NCI-H82 treated with DMSO at 0.1 percent for 48 hours (cell line): Measurements from ENCODE around the gene UBAP2.

Source experiments
- DNase-seq: peaks from one replicate; lab custom pipeline; 2025; ENCODE audit not compliant: unreplicated experiment; lab: John Stamatoyannopoulos, UW

Gene UBAP2, protein sequence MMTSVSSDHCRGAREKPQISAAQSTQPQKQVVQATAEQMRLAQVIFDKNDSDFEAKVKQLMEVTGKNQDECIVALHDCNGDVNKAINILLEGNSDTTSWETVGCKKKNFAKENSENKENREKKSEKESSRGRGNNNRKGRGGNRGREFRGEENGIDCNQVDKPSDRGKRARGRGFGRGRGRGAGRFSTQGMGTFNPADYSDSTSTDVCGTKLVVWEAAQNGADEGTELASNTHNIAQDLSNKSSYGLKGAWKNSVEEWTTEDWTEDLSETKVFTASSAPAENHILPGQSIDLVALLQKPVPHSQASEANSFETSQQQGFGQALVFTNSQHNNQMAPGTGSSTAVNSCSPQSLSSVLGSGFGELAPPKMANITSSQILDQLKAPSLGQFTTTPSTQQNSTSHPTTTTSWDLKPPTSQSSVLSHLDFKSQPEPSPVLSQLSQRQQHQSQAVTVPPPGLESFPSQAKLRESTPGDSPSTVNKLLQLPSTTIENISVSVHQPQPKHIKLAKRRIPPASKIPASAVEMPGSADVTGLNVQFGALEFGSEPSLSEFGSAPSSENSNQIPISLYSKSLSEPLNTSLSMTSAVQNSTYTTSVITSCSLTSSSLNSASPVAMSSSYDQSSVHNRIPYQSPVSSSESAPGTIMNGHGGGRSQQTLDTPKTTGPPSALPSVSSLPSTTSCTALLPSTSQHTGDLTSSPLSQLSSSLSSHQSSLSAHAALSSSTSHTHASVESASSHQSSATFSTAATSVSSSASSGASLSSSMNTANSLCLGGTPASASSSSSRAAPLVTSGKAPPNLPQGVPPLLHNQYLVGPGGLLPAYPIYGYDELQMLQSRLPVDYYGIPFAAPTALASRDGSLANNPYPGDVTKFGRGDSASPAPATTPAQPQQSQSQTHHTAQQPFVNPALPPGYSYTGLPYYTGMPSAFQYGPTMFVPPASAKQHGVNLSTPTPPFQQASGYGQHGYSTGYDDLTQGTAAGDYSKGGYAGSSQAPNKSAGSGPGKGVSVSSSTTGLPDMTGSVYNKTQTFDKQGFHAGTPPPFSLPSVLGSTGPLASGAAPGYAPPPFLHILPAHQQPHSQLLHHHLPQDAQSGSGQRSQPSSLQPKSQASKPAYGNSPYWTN

DNA sequence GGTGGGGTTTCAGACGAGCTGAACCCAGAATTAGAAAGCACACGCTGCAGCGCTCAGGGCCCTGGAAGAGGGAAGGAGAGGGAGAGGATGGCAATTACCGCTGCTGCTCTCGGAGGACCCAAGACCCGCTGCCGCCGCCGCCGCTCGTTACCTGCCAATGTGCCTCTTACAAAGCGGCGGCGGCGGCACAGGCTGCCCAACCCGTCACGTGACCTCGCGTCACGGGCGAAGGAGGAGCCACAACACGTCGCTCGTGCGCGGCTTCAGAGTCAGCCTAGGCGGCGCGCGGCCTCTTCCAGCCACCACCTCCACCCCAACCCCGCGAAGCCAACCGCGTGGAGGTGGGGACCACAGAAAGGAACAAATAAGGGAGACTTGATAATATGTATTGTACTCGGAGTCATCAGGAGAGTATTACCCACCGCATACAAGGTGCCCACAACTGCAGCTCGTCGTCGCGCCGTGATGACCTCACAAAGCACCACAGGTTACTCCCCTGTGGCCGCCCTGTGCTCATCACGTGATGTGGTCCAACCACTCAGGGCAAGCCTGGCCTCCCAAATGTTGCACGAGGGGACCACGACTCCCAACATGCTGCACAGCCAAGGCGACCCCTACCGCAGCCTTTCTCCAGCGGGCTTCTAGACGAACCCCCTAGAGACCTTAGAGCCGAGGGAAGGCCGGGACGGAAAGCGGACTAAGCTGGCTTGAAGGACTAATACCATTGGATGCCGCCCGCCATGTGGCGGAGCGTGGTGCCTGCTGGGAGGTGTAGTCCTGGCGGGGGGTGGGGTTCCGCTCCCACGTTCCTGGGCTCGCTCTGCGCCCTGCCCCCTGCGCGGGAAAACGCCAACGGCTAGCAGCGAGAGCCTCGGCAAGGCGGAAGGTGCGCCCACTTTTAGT is at the start of gene UBAP2:
TSS of gene UBAP2 (minus strand) at position 161 of the 903 bp plus-strand sequence. CDS start 31,739 bp downstream, outside the sequence.
- peak; percentile 87 for DNase-seq

DNA sequence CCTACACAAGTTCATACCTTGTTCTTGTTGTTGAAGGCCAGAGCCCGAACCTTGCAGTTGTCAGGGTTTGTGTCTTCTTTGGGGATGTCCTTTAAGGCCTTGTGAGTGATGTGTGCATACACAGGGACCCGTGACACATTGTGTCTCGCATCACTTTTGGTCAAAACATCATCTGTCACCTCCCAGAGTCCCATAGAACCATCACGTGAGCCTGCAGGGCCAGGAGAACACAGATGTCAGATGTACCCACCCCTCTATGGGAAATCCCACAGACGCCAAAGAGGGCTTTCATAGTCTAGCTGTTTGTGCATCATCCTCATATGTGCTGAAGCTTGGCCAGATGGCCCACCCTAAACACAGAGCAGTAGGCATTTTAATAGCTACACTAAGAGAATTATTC is 49.6 kb upstream of the UBAP2 start:
- DNase-seq: no peak

DNA sequence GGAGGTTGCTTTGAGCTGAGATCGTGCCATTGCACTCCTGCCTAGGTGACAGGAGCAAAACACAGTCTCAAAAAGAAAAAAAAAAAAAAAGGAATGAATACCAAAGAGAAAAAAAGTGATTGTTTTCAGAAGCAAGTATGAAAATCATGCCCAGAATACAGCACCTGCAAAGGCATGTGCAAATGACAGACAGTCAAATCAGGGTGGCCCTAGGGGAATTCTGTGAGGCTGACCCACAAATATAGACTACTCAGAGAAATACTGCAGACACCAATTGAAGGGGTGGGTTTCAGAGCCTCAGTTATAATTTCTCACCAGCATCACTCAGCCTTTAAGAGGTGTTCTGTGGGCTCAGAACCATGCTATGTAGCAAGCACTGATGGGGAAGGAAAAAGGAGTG is 49.2 kb upstream of the UBAP2 start:
- DNase-seq: no peak

DNA sequence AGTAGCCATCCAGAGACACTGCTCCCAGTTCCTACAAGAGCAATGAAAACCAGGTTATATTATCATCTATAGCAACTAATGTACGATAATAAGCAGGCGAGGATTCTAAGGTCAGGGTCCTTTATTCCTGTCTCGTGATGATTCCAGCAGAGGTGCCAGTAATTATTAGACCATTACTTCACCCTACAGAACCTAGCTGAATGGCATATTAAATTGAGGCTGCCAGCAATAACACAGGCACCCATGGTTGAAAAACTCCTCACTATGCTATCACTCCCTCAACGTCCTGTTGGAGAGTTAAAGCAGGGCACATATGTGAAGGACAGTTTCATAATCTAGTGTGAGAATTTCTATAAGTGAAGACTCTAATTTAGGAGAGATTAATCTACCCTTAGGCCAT is 48.1 kb upstream of the UBAP2 start:
- DNase-seq: no peak

DNA sequence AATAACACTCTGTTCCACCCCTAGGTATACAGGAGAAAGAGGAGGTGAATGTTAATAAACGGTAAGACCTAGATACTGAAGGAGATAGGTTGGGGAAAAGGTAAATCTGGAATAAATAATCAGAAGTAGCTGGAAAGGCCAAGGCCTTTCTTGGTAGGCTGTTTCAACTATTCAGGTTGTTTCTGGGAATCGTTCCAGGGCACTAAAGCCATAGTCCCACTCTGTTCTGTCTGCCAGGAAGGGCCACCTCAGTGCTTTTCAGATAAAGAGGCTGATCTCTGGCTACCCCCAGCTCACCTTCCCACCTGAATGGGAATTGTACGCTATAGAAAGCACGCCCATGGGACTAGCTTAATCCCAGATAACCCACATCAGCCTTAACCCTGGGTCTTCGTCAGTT is 44.9 kb upstream of the UBAP2 start:
- DNase-seq: no peak

DNA sequence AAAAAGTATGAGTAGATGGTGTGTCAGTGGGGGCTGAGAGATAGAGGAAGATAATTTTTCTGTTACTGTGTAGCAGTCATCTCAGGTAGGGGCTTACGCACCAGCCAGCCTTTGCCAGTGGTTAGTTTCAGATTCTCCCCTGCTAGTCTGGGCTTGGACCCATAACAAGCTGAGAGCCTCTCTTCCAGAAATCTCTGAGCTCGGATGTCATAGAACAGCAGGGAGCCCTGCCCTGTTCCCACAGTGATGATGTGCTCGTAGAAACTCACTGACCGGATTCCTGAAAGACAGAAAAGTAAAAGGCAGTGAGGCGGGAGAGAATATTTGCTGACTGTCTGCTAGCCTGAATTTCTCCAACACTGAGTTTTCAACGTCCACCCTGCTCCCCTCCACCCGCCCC is 40.6 kb upstream of the UBAP2 start:
- no peak for DNase-seq

DNA sequence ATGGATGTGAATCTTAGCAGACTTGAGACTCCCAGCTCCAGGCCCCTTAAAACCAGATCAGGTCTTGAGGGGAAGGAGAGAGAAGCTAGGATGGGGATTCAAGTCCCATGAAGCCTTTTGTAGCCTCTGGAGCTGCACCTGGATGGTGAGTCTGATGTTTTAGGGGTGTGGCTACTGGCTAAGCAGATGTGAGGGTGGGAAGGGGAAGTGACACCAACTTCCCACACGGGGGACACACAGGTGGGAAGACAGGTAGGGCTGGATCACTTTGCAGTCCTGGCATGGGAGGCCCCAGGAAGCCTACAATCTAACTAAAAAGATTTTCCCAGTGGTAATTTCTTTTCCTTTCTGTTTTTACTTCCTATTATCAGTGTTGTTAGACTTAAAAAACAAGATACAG is 38.7 kb upstream of the UBAP2 start:
- DNase-seq: no peak

DNA sequence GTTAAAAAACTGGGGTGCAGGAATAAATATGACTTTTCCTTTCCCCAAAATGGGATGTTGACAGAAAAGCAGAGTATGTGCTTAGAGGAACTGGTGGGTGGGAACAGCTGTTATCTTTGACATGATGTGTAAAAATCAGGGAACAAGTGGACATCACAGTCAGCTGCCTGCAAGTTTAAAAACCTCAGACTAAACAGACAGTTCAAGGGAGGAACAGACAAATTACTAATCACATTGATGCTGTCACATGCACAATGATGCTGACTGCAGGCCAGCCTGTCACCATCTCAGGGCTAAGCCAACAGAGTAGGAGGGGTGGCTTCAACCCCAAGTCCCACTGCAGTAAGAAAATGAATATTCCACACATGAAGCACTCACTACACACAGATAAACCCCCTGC is 38.2 kb upstream of the UBAP2 start:
- no peak for DNase-seq

DNA sequence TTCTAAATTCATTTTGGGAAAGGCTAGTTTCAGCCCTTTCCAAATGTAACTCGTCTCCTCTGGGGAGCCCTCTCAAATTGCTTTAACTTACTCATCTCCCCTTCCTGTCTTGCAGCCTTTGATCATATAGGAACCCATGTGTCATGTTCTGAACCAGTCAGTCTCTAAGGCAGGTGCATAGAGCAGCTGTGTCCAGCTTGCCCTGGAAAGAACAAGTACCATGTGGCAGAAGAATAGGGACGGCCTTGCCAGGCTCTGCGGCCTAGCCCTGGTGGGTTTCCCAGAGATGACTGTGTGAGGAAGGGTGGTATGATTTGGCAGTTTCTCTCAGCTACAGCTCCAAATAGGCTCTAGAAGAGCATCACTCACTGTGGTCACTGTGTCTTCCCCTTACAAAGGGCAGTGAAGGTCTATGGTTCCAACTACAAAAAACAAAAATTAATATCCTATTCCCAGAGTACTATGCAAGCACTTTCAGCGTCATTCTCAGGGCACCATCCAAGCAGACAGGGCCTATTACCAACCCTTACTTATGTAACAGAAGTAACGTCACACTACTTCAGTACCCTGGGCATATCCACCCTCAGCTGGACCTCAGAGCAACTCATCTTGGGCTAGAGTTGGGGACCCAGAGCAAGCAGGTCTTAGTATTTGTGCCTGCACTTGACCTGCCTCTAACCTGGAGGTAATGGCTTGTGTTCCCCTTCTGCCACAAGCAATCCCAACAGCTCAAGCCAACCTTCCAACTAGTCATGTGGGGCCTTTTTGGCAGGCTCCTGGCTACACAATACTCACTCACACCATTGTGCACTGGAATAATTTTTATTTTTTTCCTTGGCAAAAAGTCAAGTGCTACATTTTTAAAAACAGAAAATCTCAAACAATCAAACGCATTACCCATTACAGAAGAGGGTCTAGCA is 37.2 kb upstream of the UBAP2 start:
- DNase-seq: no peak

DNA sequence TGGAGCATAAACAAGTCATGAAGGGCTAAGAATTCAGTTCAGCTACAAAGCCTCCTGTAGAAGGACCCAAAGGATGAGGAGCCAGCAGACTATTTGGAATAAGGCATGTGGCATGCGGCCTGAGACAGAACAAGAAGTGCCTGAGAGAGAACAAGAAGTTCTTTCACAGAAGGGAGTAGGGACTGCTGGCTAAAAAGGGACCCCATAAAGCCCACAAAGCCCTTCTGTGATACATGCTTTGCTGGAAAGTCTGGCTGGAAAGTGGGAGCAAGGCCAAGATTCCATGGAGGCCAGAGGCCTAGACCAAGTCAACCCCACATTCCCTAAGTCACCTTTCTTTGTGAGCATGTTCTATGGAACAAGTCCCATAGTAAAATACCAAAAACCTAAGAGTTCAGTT is 35.9 kb upstream of the UBAP2 start:
- DNase-seq: no peak

DNA sequence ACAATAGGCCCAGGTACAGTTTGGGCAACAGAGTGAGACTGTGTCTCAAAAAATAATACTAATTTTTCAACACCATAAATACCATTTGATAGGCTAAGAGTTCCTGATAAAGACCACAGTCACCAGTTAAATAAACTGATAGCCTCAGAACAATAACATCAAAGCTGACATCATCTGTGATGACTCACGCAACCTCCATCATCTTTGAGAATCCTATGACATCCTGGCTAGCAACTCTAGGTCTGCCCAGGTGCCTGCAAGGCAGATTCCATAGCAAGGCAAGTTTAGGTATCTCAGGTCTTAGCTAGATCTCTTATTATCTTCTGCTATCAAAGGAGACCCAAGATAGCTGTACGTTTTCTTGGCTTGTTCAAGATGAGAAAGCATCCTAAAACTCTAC is 30.5 kb upstream of the UBAP2 start:
- no peak for DNase-seq

DNA sequence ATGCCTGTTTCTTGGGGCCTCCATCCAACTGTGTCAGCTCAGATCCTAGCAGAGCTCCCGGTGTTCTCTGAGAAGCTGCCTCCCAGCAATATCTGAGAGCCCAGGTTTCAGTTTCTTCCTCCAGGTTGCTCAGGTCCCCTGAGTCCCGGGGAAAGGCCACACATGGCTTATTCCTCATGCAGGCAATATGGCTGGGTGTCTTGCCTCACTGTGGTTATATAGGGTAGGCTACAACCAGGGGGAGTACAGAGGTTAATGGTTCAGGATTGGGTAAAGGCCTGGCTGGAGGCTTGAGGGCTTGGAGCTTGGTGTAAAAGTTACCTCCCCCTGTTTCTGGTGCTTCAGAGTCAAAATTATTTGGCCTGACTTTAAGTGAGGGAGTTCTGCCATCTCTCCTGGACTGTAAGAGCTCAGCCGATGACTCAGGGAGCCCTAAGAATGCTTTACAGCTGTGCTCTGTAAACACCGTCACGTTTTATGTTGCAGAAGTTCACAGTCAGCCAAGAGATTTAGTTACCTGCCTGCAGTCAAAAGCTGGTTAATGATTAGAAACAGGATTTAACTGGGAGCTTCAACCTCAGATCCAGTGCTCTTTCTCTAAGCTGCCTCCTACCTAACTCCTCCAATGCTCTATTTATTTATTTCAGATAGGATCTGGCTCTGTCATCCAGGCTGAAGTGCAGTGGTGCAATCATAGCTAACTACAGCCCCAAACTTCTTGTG is 24.3 kb upstream of the UBAP2 start:
- DNase-seq: peak; percentile 37

DNA sequence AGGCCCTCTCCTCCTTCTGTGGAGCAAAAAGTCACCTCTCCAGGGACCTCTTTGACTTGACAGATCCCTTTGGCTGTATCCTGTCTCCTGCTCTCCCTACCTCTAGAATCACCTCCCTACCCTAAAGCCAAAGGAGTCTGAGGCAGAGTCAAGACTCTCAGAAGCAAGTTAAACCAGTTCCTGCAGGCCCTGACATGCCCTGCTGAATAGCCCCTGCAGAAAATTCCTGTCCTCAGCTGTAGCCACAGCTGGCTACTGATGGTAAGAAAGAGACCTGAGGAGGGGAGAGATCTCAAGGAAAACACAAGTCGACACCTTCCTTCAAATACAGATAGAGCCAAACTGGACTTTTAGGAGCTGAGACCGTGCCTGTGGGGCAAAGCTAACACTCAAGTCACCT is 23.7 kb upstream of the UBAP2 start:
- DNase-seq: no peak

DNA sequence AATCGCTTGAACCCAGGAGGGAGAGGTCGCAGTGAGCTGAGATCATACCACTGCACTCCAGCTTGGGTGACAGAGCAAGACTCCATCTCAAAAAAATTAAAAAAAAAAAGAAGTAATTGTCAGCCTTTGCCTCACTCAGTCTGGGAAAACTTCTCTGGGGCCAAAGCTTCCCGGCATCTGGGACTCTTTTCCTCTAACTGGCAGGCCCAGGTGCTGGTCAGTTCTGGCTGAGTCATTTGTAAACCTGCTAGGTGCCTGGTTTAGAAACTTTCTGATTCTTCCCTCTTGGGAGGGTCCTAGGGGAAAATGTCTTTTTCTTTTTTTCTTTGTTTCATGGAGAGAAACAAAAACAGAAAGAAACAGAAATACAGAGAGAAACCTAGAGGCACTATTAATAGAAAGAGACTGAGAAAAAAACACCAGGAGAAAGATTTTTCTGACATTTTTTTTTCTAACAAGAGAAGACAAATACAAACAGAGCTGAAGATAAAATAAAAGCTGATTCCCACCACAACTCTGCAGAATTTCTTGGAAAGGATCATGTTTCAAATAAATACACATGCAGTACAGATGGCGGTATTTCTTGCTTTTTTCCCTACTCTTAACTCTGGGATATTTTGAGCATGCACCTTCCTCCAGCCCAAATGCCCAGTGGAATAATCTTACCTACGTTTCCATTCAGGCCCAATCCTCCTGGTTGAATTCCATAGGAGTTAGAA is 22.1 kb upstream of the UBAP2 start:
- DNase-seq: no peak

DNA sequence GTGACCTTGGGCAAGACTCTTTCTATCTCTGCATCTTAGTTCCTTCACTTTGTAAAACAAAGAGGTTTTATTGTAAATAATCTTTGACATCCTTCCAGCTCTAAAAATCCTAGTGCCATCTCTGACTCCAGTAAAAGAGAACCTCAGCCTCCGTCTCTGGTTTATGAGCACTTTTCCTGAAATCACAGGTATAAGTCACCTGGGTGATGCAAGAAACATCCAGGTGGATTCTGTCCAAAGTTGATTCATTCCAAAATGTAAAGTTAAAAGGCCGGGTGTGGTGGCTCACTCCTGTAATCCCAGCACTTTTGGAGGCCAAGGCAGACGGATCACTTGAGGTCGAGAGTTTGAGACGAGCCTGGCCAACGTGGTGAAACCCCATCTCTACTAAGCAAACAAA is 21.1 kb upstream of the UBAP2 start:
- no peak for DNase-seq

DNA sequence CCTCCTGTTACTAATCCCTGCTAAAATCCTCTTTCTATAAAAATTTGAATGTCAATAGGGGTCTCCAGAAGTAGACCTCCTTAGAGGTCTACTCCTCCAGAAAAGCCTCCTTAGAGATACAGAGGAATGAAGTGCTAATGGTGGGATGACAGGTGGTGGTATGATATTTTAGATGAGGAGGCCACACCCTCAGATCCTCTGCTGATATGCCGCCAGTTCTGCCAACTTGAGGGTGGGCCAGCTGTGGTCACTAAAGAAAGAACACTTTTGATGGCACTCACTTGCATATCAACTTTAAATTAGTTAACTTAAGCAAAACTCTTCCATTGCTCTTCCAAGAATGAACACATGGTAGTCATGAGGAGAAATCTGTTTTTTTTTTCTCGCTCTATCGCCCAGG is 16.9 kb upstream of the UBAP2 start:
- no peak for DNase-seq

DNA sequence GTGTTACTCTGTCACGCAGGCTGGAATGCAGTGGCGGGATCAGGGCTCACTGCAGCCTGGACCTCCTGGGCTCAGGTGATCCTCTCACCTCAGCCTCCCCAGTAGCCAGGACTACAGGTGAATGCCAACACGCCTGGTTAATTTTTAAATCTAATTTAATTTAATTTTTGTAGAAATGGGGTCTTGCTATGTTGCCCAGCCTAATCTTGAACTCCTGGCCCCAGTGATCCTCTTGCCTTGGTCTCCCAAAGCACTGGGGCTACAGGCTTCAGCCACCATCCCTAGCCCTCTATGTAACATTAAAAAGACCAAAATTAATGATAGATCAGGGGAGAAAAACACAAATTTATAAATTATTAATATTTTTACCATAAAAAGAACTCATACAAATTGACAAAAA is 11.3 kb upstream of the UBAP2 start:
- DNase-seq: no peak

DNA sequence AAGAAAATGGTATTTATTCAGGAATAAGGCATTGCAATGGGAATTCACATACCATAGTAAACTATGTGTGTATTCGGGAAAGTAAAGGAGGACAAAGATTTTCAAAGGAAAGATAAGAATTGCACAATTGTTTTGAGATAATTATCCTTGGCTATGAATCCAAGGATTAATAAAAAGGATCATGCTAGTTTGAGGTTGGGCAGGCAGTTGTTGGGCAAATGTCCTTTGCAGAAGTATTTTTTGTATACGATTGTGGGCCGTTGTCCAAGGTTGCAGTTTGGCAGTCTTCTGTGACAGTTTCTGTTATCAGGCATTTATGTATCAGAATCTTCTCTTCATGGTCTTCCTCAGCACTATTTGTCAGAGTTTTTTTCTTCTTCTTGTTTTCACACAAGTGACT is 10.6 kb upstream of the UBAP2 start:
- DNase-seq: no peak
